GM19239 (cell line): ENCODE measurements around the gene ACP3.
A peak's percentile ranks its signal among the peaks of the same experiment; 100 is the strongest.
"Not testable (repeated sequence)": the region's sequence is repeated elsewhere in the genome, so short reads cannot be mapped to it uniquely, and the experiment has no call there.

Source experiments
- DNase-seq: peaks from one replicate; pipeline ENCODE4 v3.0.0; 2011; ENCODE audit warnings: low spot score; ENCODE audit not compliant: insufficient read length
- FAIRE-seq: peaks from 2 replicates; lab custom pipeline; 2011; peaks lifted over from hg19 to GRCh38; lab: Jason Lieb, UNC

The ACP3 gene

GRCh38 chr3:132352556-132353143, 35.4 kb downstream of the ACP3 start:
- FAIRE-seq = peak; percentile 91
- peak; percentile 40 for DNase-seq

- no peak for DNase-seq
- FAIRE-seq = no peak
These were observed 37.9 kb downstream of the ACP3 start for GRCh38 chr3:132354916-132355702.

GRCh38 chr3:132356568-132356967, 39.4 kb downstream of the ACP3 start:
- no peak for FAIRE-seq
- DNase-seq = no peak

- no peak for FAIRE-seq
These were observed 43.5 kb downstream of the ACP3 start for GRCh38 chr3:132360717-132361116.

GRCh38 chr3:132362329-132362728, 45.1 kb downstream of the ACP3 start:
- FAIRE-seq (no peak), DNase-seq (no peak)

More at GRCh38 chr3:132360717-132361116, 43.5 kb downstream of the ACP3 start:
- no peak for DNase-seq

- DNase-seq (no peak), FAIRE-seq (no peak)
These were observed 51.3 kb downstream of the ACP3 start for GRCh38 chr3:132368515-132368914.

GRCh38 chr3:132368962-132369361, 51.8 kb downstream of the ACP3 start:
- DNase-seq (no peak), FAIRE-seq (no peak)

- not testable (repeated sequence) for FAIRE-seq, DNase-seq
These were observed 59.7 kb downstream of the ACP3 start for GRCh38 chr3:132376945-132377354.

- DNase-seq (no peak), FAIRE-seq (no peak)
These were observed 61.0 kb downstream of the ACP3 start for GRCh38 chr3:132378048-132378762.

GRCh38 chr3:132378846-132379245, 61.6 kb downstream of the ACP3 start:
- DNase-seq (no peak), FAIRE-seq (no peak)

GRCh38 chr3:132380920-132381319, 63.7 kb downstream of the ACP3 start:
- FAIRE-seq (no peak), DNase-seq (no peak)

GRCh38 chr3:132381348-132381944, 64.2 kb downstream of the ACP3 start:
- DNase-seq (no peak), FAIRE-seq (no peak)

- DNase-seq (no peak), FAIRE-seq (no peak)
These were observed 65.1 kb downstream of the ACP3 start for GRCh38 chr3:132382267-132382666.

- no peak for FAIRE-seq
- no peak for DNase-seq
These were observed 65.5 kb downstream of the ACP3 start for GRCh38 chr3:132382688-132383194.

- FAIRE-seq (no peak), DNase-seq (no peak)
These were observed 69.1 kb downstream of the ACP3 start for GRCh38 chr3:132386259-132386658.

GRCh38 chr3:132392675-132393074, 75.5 kb downstream of the ACP3 start:
- FAIRE-seq, DNase-seq: not testable (repeated sequence)

GRCh38 chr3:132394320-132394719, 77.1 kb downstream of the ACP3 start:
- FAIRE-seq (no peak), DNase-seq (no peak)

GRCh38 chr3:132395126-132395525, 77.9 kb downstream of the ACP3 start:
- DNase-seq = no peak

GRCh38 chr3:132396255-132396654, 79.0 kb downstream of the ACP3 start:
- DNase-seq = no peak
- FAIRE-seq = no peak

More at GRCh38 chr3:132395126-132395525, 77.9 kb downstream of the ACP3 start:
- FAIRE-seq = no peak

GRCh38 chr3:132396776-132397175, 79.6 kb downstream of the ACP3 start:
- not testable (repeated sequence) for FAIRE-seq, DNase-seq
